Upper lobe of left lung (tissue), 4 donors: Measurements from ENCODE around the gene C19orf47.

Source experiments
- POLR2A ChIP-seq, 4 donors: fragments of 450-650 bp; IDR thresholded peaks; one replicate each; pipeline ENCODE4 v1.5.1; 2016 to 2017; ENCODE audit warnings: antibody characterized with exemption in 4 of 4, mild to moderate bottlenecking in 2 of 4
- TF ChIP-seq, protein P1 (sequence below), 6 experiments: fragments of 450-650 bp in 4 of 6; fragments of 200-600 bp in 2 of 6; sonication (generic) in 2 of 6; IDR thresholded peaks; one replicate each; pipeline ENCODE4 v1.5.1; 2016 to 2019; ENCODE audit warnings: antibody characterized with exemption in 6 of 6

- TF ChIP-seq POLR2A (IDR thresholded peaks at IDR 0.05), result no peak
- TF ChIP-seq, protein P1, sequence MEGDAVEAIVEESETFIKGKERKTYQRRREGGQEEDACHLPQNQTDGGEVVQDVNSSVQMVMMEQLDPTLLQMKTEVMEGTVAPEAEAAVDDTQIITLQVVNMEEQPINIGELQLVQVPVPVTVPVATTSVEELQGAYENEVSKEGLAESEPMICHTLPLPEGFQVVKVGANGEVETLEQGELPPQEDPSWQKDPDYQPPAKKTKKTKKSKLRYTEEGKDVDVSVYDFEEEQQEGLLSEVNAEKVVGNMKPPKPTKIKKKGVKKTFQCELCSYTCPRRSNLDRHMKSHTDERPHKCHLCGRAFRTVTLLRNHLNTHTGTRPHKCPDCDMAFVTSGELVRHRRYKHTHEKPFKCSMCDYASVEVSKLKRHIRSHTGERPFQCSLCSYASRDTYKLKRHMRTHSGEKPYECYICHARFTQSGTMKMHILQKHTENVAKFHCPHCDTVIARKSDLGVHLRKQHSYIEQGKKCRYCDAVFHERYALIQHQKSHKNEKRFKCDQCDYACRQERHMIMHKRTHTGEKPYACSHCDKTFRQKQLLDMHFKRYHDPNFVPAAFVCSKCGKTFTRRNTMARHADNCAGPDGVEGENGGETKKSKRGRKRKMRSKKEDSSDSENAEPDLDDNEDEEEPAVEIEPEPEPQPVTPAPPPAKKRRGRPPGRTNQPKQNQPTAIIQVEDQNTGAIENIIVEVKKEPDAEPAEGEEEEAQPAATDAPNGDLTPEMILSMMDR (IDR thresholded peaks at IDR 0.05), result no peak
These were observed 12.0 kb upstream of the C19orf47 start for GRCh38 chr19:40360020-40360707.
